B cell (primary cell): ENCODE results near the gene CARNS1. TPM values are rescaled to one million over a fixed set of nuclear protein-coding genes. Genes with fewer than 3 reads are reported as not detected.

Experiments
- ATAC-seq: fragments of 200-7000 bp; cut with Tn5 transposase; one replicate; pipeline ENCODE4 v1.10.0; 2021; ENCODE audit warnings: low read depth, mild to moderate bottlenecking, moderate number of reproducible peaks, moderate library complexity
- CTCF ChIA-PET: fragments of 350-600 bp; sonication (Branson Sonifier 250); formaldehyde crosslinking; loops from one replicate; lab custom pipeline; 2021; ENCODE audit warnings: antibody characterized with exemption, inconsistent platforms; lab: Charles Lee
- POLR2A ChIA-PET: fragments of 350-600 bp; sonication (Branson Sonifier 250); formaldehyde crosslinking; loops from one replicate; lab custom pipeline; 2021; ENCODE audit warnings: antibody characterized with exemption; lab: Charles Lee
- DNase-seq: peaks from one replicate; pipeline ENCODE4 v3.0.0; 2013
- H2AFZ ChIP-seq: 2 replicates; pipeline ENCODE4 v1.6.1; 2012; ENCODE audit warnings: mild to moderate bottlenecking, low read depth, low read length; ENCODE audit not compliant: insufficient read depth, poor library complexity, severe bottlenecking
- H3K27ac ChIP-seq, 2 donors: 1 replicate in 1 of 2; 2 replicates in 1 of 2; pipeline ENCODE4 v1.5.1; 2012 to 2013; ENCODE audit warnings: low read length in 2 of 2, mild to moderate bottlenecking in 2 of 2, moderate library complexity in 1 of 2
- H3K27me3 ChIP-seq, 4 experiments: fragments of 200-600 bp in 1 of 4; sonication (generic) in 1 of 4; replicated peaks in 1 of 4; 1 replicate in 2 of 4; 2 replicates in 2 of 4; pipeline versions ENCODE4 v1.6.1 to v1.7.0; 2013 to 2016; ENCODE audit warnings: low read length in 3 of 4, mild to moderate bottlenecking in 2 of 4, mixed read lengths in 1 of 4, moderate library complexity in 1 of 4; ENCODE audit not compliant: insufficient read depth in 4 of 4, control insufficient read depth in 3 of 4; ENCODE audit errors: control extremely low read depth in 1 of 4
- H3K36me3 ChIP-seq, 2 experiments: replicated peaks in 1 of 2; 1 replicate in 1 of 2; 2 replicates in 1 of 2; pipeline versions ENCODE4 v1.6.1 to v1.7.1; 2013; ENCODE audit warnings: low read length in 1 of 2; ENCODE audit not compliant: insufficient read depth in 2 of 2, control insufficient read depth in 1 of 2; ENCODE audit errors: control extremely low read depth in 1 of 2, extremely low read depth in 1 of 2
- H3K4me1 ChIP-seq, 2 donors: fragments of 200-600 bp in 1 of 2; sonication (generic) in 1 of 2; 1 replicate in 1 of 2; 2 replicates in 1 of 2; pipeline versions ENCODE4 v1.5.1 to v1.6.1; 2013 to 2017; ENCODE audit warnings: low read length in 2 of 2; ENCODE audit not compliant: control insufficient read depth in 2 of 2, insufficient read depth in 2 of 2
- H3K4me2 ChIP-seq: replicated peaks from 2 replicates; pipeline ENCODE3; 2012; ENCODE audit warnings: mild to moderate bottlenecking, low read depth, low read length; ENCODE audit not compliant: poor library complexity, severe bottlenecking
- H3K4me3 ChIP-seq, 5 experiments: fragments of 200-600 bp in 1 of 5; sonication (generic) in 1 of 5; 1 replicate in 3 of 5; 2 replicates in 2 of 5; pipeline versions ENCODE4 v1.5.1 to v1.7.0; 2011 to 2016; ENCODE audit warnings: low read length in 4 of 5, mild to moderate bottlenecking in 4 of 5, low read depth in 2 of 5, control low read depth in 1 of 5, moderate library complexity in 1 of 5; ENCODE audit not compliant: insufficient read depth in 1 of 5; ENCODE audit errors: control extremely low read depth in 1 of 5, extremely low read depth in 1 of 5
- H3K79me2 ChIP-seq: fragments of 200-600 bp; sonication (generic); one replicate; pipeline ENCODE4 v1.6.0; 2016; ENCODE audit warnings: low read length; ENCODE audit not compliant: control insufficient read depth, insufficient read depth
- H3K9ac ChIP-seq: fragments of 200-600 bp; sonication (generic); 2 replicates; pipeline ENCODE4 v1.6.1; 2017; ENCODE audit warnings: mild to moderate bottlenecking, low read length, moderate library complexity
- H3K9me3 ChIP-seq, 3 donors: one replicate each; pipeline versions ENCODE4 v1.6.1 to v1.7.1; 2013; ENCODE audit warnings: low read length in 2 of 3; ENCODE audit not compliant: control insufficient read depth in 2 of 3, insufficient read depth in 1 of 3; ENCODE audit errors: control extremely low read depth in 1 of 3
- H4K20me1 ChIP-seq: 2 replicates; pipeline ENCODE4 v1.6.0; 2012; ENCODE audit warnings: mild to moderate bottlenecking, low read length; ENCODE audit not compliant: insufficient read depth, control insufficient read depth, poor library complexity, severe bottlenecking
- H3K27ac Mint-ChIP-seq: one replicate; pipeline ENCODE4 v1.8.0; 2021; ENCODE audit warnings: mixed read lengths
- H3K27me3 Mint-ChIP-seq: one replicate; pipeline ENCODE4 v1.8.0; 2021; ENCODE audit warnings: mixed read lengths
- H3K4me1 Mint-ChIP-seq: one replicate; pipeline ENCODE4 v1.8.0; 2021; ENCODE audit warnings: mixed read lengths
- H3K4me3 Mint-ChIP-seq: one replicate; pipeline ENCODE4 v1.8.0; 2021; ENCODE audit warnings: mixed read lengths
- H3K9me3 Mint-ChIP-seq: one replicate; pipeline ENCODE4 v1.8.0; 2022; ENCODE audit warnings: mixed read lengths; ENCODE audit not compliant: insufficient read depth
- CTCF ChIP-seq: fragments of 200-600 bp; IDR thresholded peaks from one replicate; pipeline ENCODE4 v1.8.0; 2022; ENCODE audit warnings: antibody characterized with exemption, mild to moderate bottlenecking
- EZH2 ChIP-seq: IDR thresholded peaks from 2 replicates; pipeline ENCODE4 v1.6.1; 2012; ENCODE audit warnings: borderline replicate concordance, low read depth, mild to moderate bottlenecking, moderate library complexity, low read length; ENCODE audit not compliant: insufficient read depth, poor library complexity, severe bottlenecking
- whole genome bisulfite sequencing: methylation state at CpG from one replicate; pipeline ENCODE4 v1.1.5; 2013; ENCODE audit warnings: missing lambda C conversion rate; ENCODE audit not compliant: insufficient coverage; 5-methylcytosine and 5-hydroxymethylcytosine counted together
- intact Hi-C: fragments of 100-400 bp; cut with micrococcal nuclease; formaldehyde crosslinking; loops from one replicate; pipeline ENCODE4 v1.10.0; 2022
- polyA plus RNA-seq: library from polyadenylated mRNA; depleted of rRNA; stranded (reverse); fragments of >200 nt; gene quantifications from 2 replicates; pipeline ENCODE4 v1.2.3, GENCODE V29; 2012
- total RNA-seq, 2 donors: library from RNA; stranded (reverse); fragments of 120-200 nt in 1 of 2; gene quantifications; 1 replicate in 1 of 2; 2 replicates in 1 of 2; pipeline versions ENCODE4 v1.2.3 to v1.2.4, GENCODE V29; 2013 to 2022

The CARNS1 gene
- total and polyA plus RNA-seq, 2 donors (not counting 1 experiment from before 2014, with no cell fraction given): 24.1 to 41.1 TPM

- no peak for TF ChIP-seq CTCF
- TF ChIP-seq EZH2: no peak
- Histone ChIP-seq H3K4me2 (peak overlapping the region; percentile 98), H3K9me3 (peaks cover 0 to 9% (median 0%) of the 10 kb centered on the region in 3 donors), H3K27me3 (no peaks in the 10 kb centered on the region), H2AFZ (no peak overlapping the region), H3K4me1 (peaks cover 40 to 73% of the 10 kb centered on the region in 2 donors), H3K79me2 (peaks cover 57% of the 10 kb centered on the region), H3K9ac (no peak overlapping the region), H4K20me1 (peaks cover 10% of the 10 kb centered on the region), H3K4me3 (peak overlapping the region in 1 of 5 experiments; percentile 88), H3K36me3 (peaks cover 2 to 9% of the 10 kb centered on the region in 2 experiments), H3K27ac (peak overlapping the region in 1 of 2 donors; percentile 87)
- ChIA-PET CTCF (interaction anchor here (0.8 to 6.7 kb wide), 7 partner anchors 19 to 64 kb away, joined by 3 to 64 read pairs (median 4); partner anchors contain the start of genes PITPNM1, PPP1CA, PTPRCAP and TBC1D10C), POLR2A (interaction anchor here (0.5 to 10.4 kb wide), 15 partner anchors 8 to 657 kb away, joined by 3 to 215 read pairs (median 11); partner anchors contain the start of genes AIP, CORO1B, POLD4 and PPP1CA)
- DNase-seq: no peak
- H3K27ac Mint-ChIP-seq: peak overlapping the region; percentile 95
- no peaks in the 10 kb centered on the region for H3K27me3 Mint-ChIP-seq
- H3K4me1 Mint-ChIP-seq: peaks cover 62% of the 10 kb centered on the region
- no peaks in the 10 kb centered on the region for H3K9me3 Mint-ChIP-seq
- WGBS: 94% methylated on average over 10 of the region's 11 CpGs
- no peak for ATAC-seq
- intact Hi-C loops: no loop called here
- H3K4me3 Mint-ChIP-seq: peak overlapping the region; percentile 95
Observed at GRCh38 chr11:67466962-67467771, 51.7 kb downstream of the CARNS1 start.
